ENCODE results near the gene ZNF431.

DNA sequence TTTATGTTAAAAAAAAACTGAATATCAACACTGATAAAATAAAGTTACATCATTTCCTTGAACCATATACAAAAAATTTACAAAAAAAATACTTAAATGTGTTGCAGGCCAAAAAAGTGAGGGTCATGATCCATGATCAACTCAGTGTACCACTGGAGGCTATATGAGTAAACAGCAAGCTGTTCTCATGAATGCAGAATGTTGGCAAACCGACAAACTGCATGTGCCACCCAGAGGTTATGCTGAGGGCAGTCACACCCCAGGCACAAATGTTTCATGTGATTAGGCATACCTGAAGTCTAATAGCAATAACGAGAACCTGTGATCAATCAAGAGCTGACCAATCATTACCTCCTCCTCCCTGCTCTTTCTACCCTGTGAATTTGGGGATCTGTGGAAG, 91.9 kb downstream of the ZNF431 start:
- TF ChIP-seq TCF12 (IDR thresholded peaks at IDR 0.05; ENCODE audit: low read depth, low read length) (no peak), RAD21 (IDR thresholded peaks at IDR 0.05 in 1 of 2, conservative IDR thresholded peaks at IDR 0.05 in 1 of 2; ENCODE audit: low read depth in 2 of 2, low read length in 2 of 2) (no peak), CBX5 (IDR thresholded peaks at IDR 0.05; ENCODE audit: low read depth, low read length) (no peak), NANOG (IDR thresholded peaks at IDR 0.05; ENCODE audit: insufficient read depth, low read depth, low read length, poor library complexity, severe bottlenecking) (no peak), TAF1 (IDR thresholded peaks at IDR 0.05; ENCODE audit: low read depth, low read length) (no peak)
- TF ChIP-seq, protein P1, sequence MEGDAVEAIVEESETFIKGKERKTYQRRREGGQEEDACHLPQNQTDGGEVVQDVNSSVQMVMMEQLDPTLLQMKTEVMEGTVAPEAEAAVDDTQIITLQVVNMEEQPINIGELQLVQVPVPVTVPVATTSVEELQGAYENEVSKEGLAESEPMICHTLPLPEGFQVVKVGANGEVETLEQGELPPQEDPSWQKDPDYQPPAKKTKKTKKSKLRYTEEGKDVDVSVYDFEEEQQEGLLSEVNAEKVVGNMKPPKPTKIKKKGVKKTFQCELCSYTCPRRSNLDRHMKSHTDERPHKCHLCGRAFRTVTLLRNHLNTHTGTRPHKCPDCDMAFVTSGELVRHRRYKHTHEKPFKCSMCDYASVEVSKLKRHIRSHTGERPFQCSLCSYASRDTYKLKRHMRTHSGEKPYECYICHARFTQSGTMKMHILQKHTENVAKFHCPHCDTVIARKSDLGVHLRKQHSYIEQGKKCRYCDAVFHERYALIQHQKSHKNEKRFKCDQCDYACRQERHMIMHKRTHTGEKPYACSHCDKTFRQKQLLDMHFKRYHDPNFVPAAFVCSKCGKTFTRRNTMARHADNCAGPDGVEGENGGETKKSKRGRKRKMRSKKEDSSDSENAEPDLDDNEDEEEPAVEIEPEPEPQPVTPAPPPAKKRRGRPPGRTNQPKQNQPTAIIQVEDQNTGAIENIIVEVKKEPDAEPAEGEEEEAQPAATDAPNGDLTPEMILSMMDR (IDR thresholded peaks at IDR 0.05; ENCODE audit: control extremely low read depth in 1 of 3, insufficient read depth in 1 of 3, low read depth in 1 of 3, low read length in 3 of 3) = no peak
